Endothelial cell of umbilical vein (primary cell): Measurements from ENCODE around the gene SPATA33. TPM values are rescaled to one million over a fixed set of nuclear protein-coding genes. Genes with fewer than 3 reads are reported as not detected.

Source experiments
- BruUV-seq: library from RNA; stranded (reverse); fragments of 400-500 nt; replicated peaks from 2 replicates; lab custom pipeline; 2021; lab: Mats Ljungman, UMichigan
- CTCF ChIA-PET: fragments of 300-600, 350-600 bp; sonication (Branson Sonifier 250); formaldehyde crosslinking; loops from one replicate; lab custom pipeline; 2021; ENCODE audit warnings: antibody characterized with exemption, inconsistent platforms; lab: Charles Lee
- POLR2A ChIA-PET: fragments of 300-600, 350-600 bp; sonication (Branson Sonifier 250); formaldehyde crosslinking; loops from one replicate; lab custom pipeline; 2021; ENCODE audit warnings: antibody characterized with exemption, inconsistent platforms; lab: Charles Lee
- DNase-seq: peaks from one replicate; pipeline ENCODE4 v3.0.0-alpha.2; 2011; ENCODE audit warnings: low read depth, low spot score
- FAIRE-seq: peaks from 2 replicates; lab custom pipeline; 2011; peaks lifted over from hg19 to GRCh38; lab: Jason Lieb, UNC
- H2AFZ ChIP-seq: 2 replicates; pipeline ENCODE4 v1.6.0; 2012; ENCODE audit warnings: low read depth, low read length, control low read depth, inconsistent platforms
- H3K27ac ChIP-seq: 2 replicates; pipeline ENCODE4 v1.5.1; 2011; ENCODE audit warnings: low read depth, mild to moderate bottlenecking, control low read depth, low read length, moderate library complexity; ENCODE audit not compliant: insufficient read depth
- H3K27me3 ChIP-seq, 2 experiments: 2 replicates each; pipeline versions ENCODE4 v1.6.0 to v1.6.1; 2011; ENCODE audit warnings: low read length in 2 of 2, mixed read lengths in 1 of 2; ENCODE audit not compliant: control insufficient read depth in 2 of 2, insufficient read depth in 2 of 2
- H3K36me3 ChIP-seq, 2 experiments: 2 replicates in 1 of 2; 3 replicates in 1 of 2; pipeline ENCODE4 v1.5.1; 2011; ENCODE audit warnings: low read length in 2 of 2, mild to moderate bottlenecking in 1 of 2, moderate library complexity in 1 of 2; ENCODE audit not compliant: control insufficient read depth in 2 of 2, insufficient read depth in 2 of 2; ENCODE audit errors: extremely low read depth in 1 of 2
- H3K4me1 ChIP-seq: 3 replicates; pipeline ENCODE4 v1.5.1; 2011; ENCODE audit warnings: mild to moderate bottlenecking, low read length; ENCODE audit not compliant: control insufficient read depth, insufficient read depth; ENCODE audit errors: extremely low read depth
- H3K4me2 ChIP-seq: 2 replicates; pipeline ENCODE4 v1.6.1; 2011; ENCODE audit warnings: low read length, control low read depth, mixed read lengths; ENCODE audit not compliant: insufficient read depth
- H3K4me3 ChIP-seq, 3 experiments: fragments of 200-600 bp in 1 of 3; sonication (generic), shearing (Covaris generic) in 1 of 3; replicated peaks in 1 of 3; 2 replicates each; pipeline ENCODE4 v1.5.1; 2011 to 2016; ENCODE audit warnings: control low read depth in 3 of 3, low read length in 3 of 3, mild to moderate bottlenecking in 2 of 3, inconsistent platforms in 1 of 3, low read depth in 1 of 3, moderate library complexity in 1 of 3; ENCODE audit not compliant: insufficient read depth in 1 of 3
- H3K79me2 ChIP-seq: 2 replicates; pipeline ENCODE4 v1.6.0; 2012; ENCODE audit warnings: low read length, inconsistent platforms; ENCODE audit not compliant: control insufficient read depth, insufficient read depth
- H3K9ac ChIP-seq: replicated peaks from 2 replicates; pipeline ENCODE3; 2011; ENCODE audit warnings: low read length, control low read depth; ENCODE audit not compliant: insufficient read depth; ENCODE audit errors: extremely low read depth
- H3K9me1 ChIP-seq: replicated peaks from 3 replicates; pipeline ENCODE4 v1.6.0; 2011; ENCODE audit warnings: mild to moderate bottlenecking, low read length; ENCODE audit not compliant: control insufficient read depth, insufficient read depth; ENCODE audit errors: extremely low read depth
- H3K9me3 ChIP-seq: replicated peaks from 2 replicates; pipeline ENCODE4 v1.5.1; 2012; ENCODE audit warnings: low read length, inconsistent platforms; ENCODE audit not compliant: control insufficient read depth, insufficient read depth
- H4K20me1 ChIP-seq: replicated peaks from 2 replicates; pipeline ENCODE3; 2011; ENCODE audit warnings: mild to moderate bottlenecking, low read length; ENCODE audit not compliant: control insufficient read depth, insufficient read depth; ENCODE audit errors: extremely low read depth
- CTCF ChIP-seq, 2 donors: IDR thresholded peaks; 1 replicate in 1 of 2; 2 replicates in 1 of 2; pipeline ENCODE4 v1.5.1; 2011; ENCODE audit warnings: low read length in 2 of 2, mild to moderate bottlenecking in 2 of 2, moderate library complexity in 2 of 2, control low read depth in 1 of 2, inconsistent platforms in 1 of 2, low read depth in 1 of 2; ENCODE audit not compliant: insufficient read depth in 1 of 2; ENCODE audit errors: extremely low read depth in 1 of 2
- EZH2 ChIP-seq: IDR thresholded peaks from 2 replicates; pipeline ENCODE4 v1.6.1; 2012; ENCODE audit warnings: borderline replicate concordance, low read depth, mild to moderate bottlenecking, moderate library complexity, low read length, inconsistent platforms; ENCODE audit not compliant: severe bottlenecking
- FOS ChIP-seq: IDR thresholded peaks from 2 replicates; pipeline ENCODE4 v1.6.1; 2011; ENCODE audit warnings: mild to moderate bottlenecking, low read length, moderate library complexity, borderline replicate concordance; ENCODE audit not compliant: insufficient read depth
- GATA2 ChIP-seq: IDR thresholded peaks from 2 replicates; pipeline ENCODE4 v1.7.0; 2011; ENCODE audit warnings: low read depth, mild to moderate bottlenecking, moderate library complexity, mixed read lengths, low read length; ENCODE audit not compliant: insufficient read length, insufficient read depth
- JUN ChIP-seq: IDR thresholded peaks from 2 replicates; pipeline ENCODE4 v1.6.1; 2011; ENCODE audit warnings: borderline replicate concordance, low read depth; ENCODE audit not compliant: insufficient read length, insufficient read depth
- MYC ChIP-seq: IDR thresholded peaks from one replicate; pipeline ENCODE4 v1.6.1; 2011; ENCODE audit warnings: mild to moderate bottlenecking, low read depth, low read length
- POLR2A ChIP-seq: IDR thresholded peaks from 2 replicates; pipeline ENCODE4 v1.6.1; 2012; ENCODE audit warnings: low read depth, mild to moderate bottlenecking, control low read depth, low read length
- POLR2AphosphoS5 ChIP-seq: IDR thresholded peaks from 2 replicates; pipeline ENCODE4 v1.6.1; 2012; ENCODE audit warnings: low read depth, mild to moderate bottlenecking, control low read depth, low read length, moderate library complexity; ENCODE audit not compliant: insufficient read depth
- dilution Hi-C: fragments of 300-500 bp; cut with MboI; formaldehyde crosslinking; loops from one replicate; pipeline ENCODE4 v1.15.0; 2019; ENCODE audit warnings: low sequenced_read_pairs; ENCODE audit not compliant: extremely low pct_ligation_motif_present
- intact Hi-C: fragments of 100-400 bp; cut with micrococcal nuclease; formaldehyde crosslinking; loops from one replicate; pipeline ENCODE4 v1.10.0; 2022
- polyA plus RNA-seq, 4 experiments: library from polyadenylated mRNA; depleted of rRNA in 3 of 4; stranded (reverse) in 3 of 4; unstranded in 1 of 4; fragments of >200 nt; gene quantifications; 2 replicates each; pipeline versions ENCODE4 v1.2.1 to v1.2.3, GENCODE V29; 2011 to 2012; ENCODE audit warnings: missing spikeins in 1 of 4
- total RNA-seq: library from RNA; stranded (reverse); gene quantifications from 2 replicates; pipeline ENCODE4 v1.2.3, GENCODE V29; 2021
- TF ChIP-seq, protein P1 (sequence below): IDR thresholded peaks from 2 replicates; pipeline ENCODE4 v1.6.1; 2011; ENCODE audit not compliant: insufficient read depth, insufficient read length

The SPATA33 gene
- total and polyA plus RNA-seq, 2 donors (not counting 3 experiments of a cell fraction or from before 2014, with no cell fraction given): 3.5 to 11.4 TPM

DNA sequence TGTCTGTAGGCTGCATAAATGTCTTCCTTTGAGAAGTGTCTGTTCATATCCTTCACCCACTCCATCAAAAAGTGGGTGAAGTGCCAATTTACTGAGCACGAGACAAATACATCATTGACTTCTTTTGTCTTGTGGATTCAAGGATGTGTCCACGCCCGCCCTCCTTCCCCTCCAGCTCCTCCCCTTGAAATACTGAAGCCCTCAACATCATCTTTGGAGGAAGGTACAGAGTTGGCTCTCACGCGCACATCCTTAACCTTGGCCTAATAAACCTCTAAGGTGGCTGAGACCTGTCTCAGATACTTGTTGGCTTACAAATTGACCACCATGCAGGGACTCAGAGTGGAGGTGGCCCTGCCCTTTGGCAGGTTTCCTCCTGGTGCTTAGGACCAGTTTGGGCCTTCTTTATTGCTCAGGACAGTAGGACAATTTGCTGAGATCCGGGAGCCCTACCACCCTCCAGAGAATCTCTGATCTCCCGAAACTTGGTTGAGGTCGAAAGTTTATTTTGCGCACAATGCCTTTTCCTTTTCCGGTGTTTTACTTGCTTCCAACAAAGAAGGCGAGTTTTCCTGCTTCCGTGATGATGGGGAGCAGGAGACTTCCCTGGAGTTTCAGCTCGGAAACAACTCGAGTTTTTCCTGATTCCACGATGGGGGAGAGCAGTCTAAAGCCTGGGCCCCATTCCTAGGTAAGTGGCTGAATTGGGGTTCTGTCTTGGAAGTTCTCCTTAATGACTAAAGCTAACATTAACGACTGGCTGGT lies 14.7 kb downstream of the SPATA33 start:
- no peaks in the 10 kb centered on the region for H3K4me1 ChIP-seq
- TF ChIP-seq POLR2A (no peak), GATA2 (no peak), CTCF (IDR thresholded peaks at IDR 0.05; ENCODE audit: extremely low read depth in 1 of 2, insufficient read depth in 1 of 2, low read depth in 1 of 2, low read length in 2 of 2) (no peak), EZH2 (no peak), MYC (no peak), JUN (no peak), FOS (no peak), POLR2AphosphoS5 (no peak)
- TF ChIP-seq, protein P1, sequence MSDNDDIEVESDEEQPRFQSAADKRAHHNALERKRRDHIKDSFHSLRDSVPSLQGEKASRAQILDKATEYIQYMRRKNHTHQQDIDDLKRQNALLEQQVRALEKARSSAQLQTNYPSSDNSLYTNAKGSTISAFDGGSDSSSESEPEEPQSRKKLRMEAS: no peak
- H3K27me3 ChIP-seq: no peaks in the 10 kb centered on the region
- H3K36me3 ChIP-seq: no peaks in the 10 kb centered on the region
- no peak overlapping the region for H3K4me3 ChIP-seq
- dilution Hi-C loops: no loop called here
- no peak overlapping the region for H3K9ac ChIP-seq
- H3K79me2 ChIP-seq: no peaks in the 10 kb centered on the region
- ChIA-PET CTCF (no interaction called here), POLR2A (no interaction called here)
- H3K4me2 ChIP-seq: no peak overlapping the region
- no TSS peak for BruUV-seq
- no peaks in the 10 kb centered on the region for H4K20me1 ChIP-seq
- FAIRE-seq (no peak), DNase-seq (no peak)
- H3K9me1 ChIP-seq: no peaks in the 10 kb centered on the region
- H2AFZ ChIP-seq: no peak overlapping the region
- intact Hi-C loops: no loop called here
- H3K27ac ChIP-seq: no peak overlapping the region
- H3K9me3 ChIP-seq: no peaks in the 10 kb centered on the region
